HTR-8/SVneo (cell line): ENCODE measurements around the gene SFXN5.
"Not testable (repeated sequence)": the region's sequence is repeated elsewhere in the genome, so short reads cannot be mapped to it uniquely, and the experiment has no call there.

Source experiments
- DNase-seq: peaks from one replicate; pipeline ENCODE4 v3.0.0; 2011; ENCODE audit warnings: low spot score, mixed read lengths; ENCODE audit not compliant: insufficient read length
- FAIRE-seq: peaks from 2 replicates; lab custom pipeline; 2011; peaks lifted over from hg19 to GRCh38; lab: Jason Lieb, UNC

SFXN5 gene

GRCh38 chr2:73079636-73080035 is 8.1 kb upstream of the SFXN5 start:
- FAIRE-seq: no peak
- no peak for DNase-seq

GRCh38 chr2:73078457-73079411 is 7.2 kb upstream of the SFXN5 start:
- DNase-seq (no peak), FAIRE-seq (no peak)

GRCh38 chr2:73077424-73077795 is 5.9 kb upstream of the SFXN5 start:
- FAIRE-seq (no peak), DNase-seq (no peak)

GRCh38 chr2:73076701-73077423 is 5.3 kb upstream of the SFXN5 start:
- no peak for FAIRE-seq
- no peak for DNase-seq

GRCh38 chr2:73075477-73076373 is 4.2 kb upstream of the SFXN5 start:
- no peak for FAIRE-seq
- DNase-seq: no peak

GRCh38 chr2:73074110-73075069 is 2.9 kb upstream of the SFXN5 start:
- FAIRE-seq: no peak
- no peak for DNase-seq

- DNase-seq (no peak), FAIRE-seq (no peak)
Measured at GRCh38 chr2:73072416-73072815, 904 bp upstream of the SFXN5 start.

- no peak for FAIRE-seq
- DNase-seq: no peak
Measured at GRCh38 chr2:73072129-73072395, 550 bp upstream of the SFXN5 start.

- FAIRE-seq (no peak), DNase-seq (peak; percentile 51)
Measured at GRCh38 chr2:73070643-73071359, 711 bp downstream of the SFXN5 start.

GRCh38 chr2:73069855-73070642 is 1.5 kb downstream of the SFXN5 start:
- DNase-seq: no peak
- no peak for FAIRE-seq

- no peak for DNase-seq
- no peak for FAIRE-seq
Measured at GRCh38 chr2:73069041-73069854, 2.3 kb downstream of the SFXN5 start.

- DNase-seq (no peak), FAIRE-seq (no peak)
Measured at GRCh38 chr2:73068147-73068546, 3.4 kb downstream of the SFXN5 start.

GRCh38 chr2:73067043-73067442 is 4.5 kb downstream of the SFXN5 start:
- DNase-seq (no peak), FAIRE-seq (no peak)

- DNase-seq, FAIRE-seq: not testable (repeated sequence)
Measured at GRCh38 chr2:73065070-73065469, 6.4 kb downstream of the SFXN5 start.

GRCh38 chr2:73063909-73064875 is 7.3 kb downstream of the SFXN5 start:
- DNase-seq (peak; percentile 66), FAIRE-seq (peak; percentile 40)

GRCh38 chr2:73063472-73063871 is 8.0 kb downstream of the SFXN5 start:
- FAIRE-seq: no peak

More at GRCh38 chr2:73063472-73063871, 8.0 kb downstream of the SFXN5 start:
- no peak for DNase-seq
